GM21717 (cell line): ENCODE results near the gene AHRR.
"Not testable (repeated sequence)": the region's sequence is repeated elsewhere in the genome, so short reads cannot be mapped to it uniquely, and the experiment has no call there.

ENCODE experiments used
- ATAC-seq: cut with Tn5 transposase; IDR thresholded peaks from one replicate; pipeline ENCODE4 v1.9.1; 2021; ENCODE audit warnings: mild to moderate bottlenecking, moderate library complexity; ENCODE audit not compliant: unreplicated experiment

AHRR gene

DNA sequence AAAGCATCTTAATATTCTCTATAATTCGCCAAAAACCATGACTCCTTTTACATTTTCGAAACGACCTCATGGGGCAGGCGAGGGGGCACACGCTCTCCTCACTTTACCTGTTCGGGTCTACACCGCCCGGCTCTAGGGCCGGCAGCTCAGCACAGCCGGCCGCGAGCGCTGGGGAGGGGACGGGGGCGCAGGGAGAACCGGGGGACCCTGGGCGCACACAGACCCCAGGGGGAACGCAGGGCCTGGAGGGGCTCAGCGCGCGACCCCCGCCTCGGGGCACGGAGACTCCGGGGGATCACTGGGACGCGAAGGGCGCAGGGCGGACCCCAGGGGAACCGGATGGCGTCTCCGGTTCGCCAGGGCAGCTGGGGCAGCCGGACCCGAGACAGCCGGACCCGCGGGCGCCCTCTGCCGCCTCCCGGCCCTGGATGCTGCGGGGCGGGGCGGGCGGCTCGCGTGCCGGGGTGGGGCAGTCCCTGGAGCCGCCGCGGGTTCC, at the start of gene AHRR:
TSS of gene AHRR (plus strand) at position 485 of the 496 bp plus-strand sequence. CDS start 22,189 bp downstream, outside the sequence.
- peak; percentile 39 for ATAC-seq

DNA sequence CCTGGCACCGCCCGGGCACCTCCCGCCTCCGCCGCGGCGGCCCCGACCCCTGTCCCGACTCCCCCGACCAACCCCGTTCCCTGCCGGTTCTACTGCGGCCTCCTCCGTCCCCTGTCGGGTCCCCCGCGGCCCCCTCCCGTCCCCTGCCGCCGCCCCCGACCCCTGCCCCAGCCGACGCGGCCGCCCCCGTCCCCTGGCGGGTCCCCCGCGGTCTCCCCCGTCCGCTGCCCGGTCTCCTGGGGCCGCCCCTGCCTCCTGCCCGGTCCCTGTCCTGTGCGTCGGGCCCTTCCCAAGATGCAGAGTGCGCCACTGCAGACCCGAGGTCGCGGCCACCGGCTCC, 49.7 kb upstream of the AHRR start:
- not testable (repeated sequence) for ATAC-seq

DNA sequence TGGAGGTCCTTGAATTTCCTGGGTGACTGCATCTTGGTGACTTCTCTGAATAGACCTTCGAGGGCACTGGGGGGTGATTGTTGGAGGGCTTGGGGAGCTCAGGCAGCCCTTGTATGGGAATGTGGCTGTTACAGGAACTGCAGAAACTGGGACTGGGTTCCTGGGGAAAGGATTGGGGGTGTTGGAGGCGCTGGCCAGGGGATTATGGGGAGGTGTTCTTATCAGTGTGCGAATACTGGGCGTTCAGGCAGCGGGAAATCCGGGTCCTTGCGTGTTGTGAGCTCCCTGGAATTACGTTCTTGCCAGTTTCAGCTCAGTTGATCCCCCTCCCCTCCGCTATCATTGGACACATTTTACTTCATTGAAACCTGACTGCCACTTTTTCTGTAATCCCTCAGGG, 48.4 kb upstream of the AHRR start:
- not testable (repeated sequence) for ATAC-seq

DNA sequence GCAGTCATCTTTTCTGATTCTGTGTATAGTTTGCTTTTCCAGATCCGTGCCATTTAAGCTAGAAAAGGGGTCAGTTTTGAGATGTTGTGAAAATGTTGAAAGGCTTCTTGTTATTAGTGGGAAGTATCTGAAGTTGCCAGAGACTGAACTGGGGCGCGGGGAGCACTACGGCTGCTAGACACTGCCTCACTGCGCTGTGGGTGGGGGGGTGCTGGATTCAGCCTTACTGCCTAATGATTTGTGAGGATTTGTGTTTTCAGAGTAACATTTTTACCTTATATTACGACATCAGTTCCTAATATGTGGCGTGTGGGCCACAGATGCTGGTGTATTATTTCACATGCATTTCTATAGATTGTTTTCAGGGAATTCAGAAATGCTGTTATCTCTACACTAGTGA, 48.0 kb upstream of the AHRR start:
- ATAC-seq = not testable (repeated sequence)

DNA sequence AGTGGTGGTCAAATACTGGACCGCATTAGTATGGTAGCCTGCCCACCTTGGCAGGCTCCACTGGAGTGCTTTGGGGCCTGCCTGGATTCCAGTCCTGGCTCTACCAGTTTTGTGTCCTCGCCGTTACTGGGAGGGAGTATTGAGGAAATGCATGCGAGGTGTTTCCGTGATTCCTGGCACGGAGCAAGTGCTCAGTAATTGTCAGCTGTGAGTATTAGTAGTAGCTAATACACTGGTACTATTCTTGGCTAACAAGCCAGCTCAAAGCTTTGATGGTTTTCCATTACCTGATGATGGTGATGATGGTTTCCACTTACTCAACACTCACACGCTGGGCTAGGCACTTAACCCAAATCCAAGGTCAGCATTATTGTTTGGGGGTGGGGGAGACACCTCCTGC, 47.2 kb upstream of the AHRR start:
- not testable (repeated sequence) for ATAC-seq

DNA sequence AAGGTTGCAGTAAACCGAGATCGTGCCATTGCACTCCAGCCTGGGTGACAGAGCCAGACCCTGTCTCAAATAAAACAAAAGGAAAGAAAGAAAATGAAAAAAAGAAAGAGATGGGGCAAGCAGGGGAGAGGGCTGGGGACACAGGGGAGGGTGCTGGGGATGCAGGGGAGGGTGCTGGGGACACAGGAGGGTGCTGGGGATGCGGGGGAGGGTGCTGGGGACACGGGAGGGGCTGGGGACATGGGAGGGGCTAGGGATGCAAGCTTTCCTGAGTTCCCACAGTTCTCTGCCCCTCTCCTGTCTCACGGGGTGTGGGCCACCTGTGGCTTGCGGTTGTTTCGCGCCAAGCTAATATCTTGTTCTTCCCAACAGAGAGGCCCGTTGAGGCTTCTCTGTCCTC, 42.9 kb upstream of the AHRR start:
- no peak for ATAC-seq

DNA sequence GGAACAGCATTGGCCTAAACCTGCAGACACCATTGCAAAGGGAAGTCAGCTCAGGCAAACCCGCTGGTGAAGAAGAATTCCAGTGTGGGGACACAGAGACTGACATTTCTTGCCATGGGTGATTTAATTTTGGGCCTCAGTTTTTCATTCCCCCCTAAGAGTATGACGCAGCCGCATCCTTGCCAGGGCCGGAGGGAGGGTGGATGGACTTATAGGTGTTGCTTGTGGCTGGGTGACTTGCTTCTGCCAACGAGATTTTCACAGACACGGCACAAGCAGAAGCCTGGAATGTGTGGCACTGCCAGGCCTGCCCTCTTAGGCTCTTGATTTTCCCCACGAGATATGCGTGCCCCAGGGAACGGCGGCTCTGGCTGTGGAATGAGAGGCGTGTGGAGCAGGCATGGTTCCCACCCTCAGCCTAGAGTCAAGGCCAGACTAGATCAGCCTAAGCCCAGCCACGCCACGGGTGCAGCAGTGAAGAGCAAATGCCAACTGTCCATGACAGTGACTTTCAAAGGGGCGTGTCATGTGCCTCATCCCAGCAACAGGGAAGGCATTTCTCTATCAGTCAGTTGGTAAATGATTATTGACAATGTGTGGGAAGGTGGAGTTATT, 42.4 kb upstream of the AHRR start:
- ATAC-seq = not testable (repeated sequence)

DNA sequence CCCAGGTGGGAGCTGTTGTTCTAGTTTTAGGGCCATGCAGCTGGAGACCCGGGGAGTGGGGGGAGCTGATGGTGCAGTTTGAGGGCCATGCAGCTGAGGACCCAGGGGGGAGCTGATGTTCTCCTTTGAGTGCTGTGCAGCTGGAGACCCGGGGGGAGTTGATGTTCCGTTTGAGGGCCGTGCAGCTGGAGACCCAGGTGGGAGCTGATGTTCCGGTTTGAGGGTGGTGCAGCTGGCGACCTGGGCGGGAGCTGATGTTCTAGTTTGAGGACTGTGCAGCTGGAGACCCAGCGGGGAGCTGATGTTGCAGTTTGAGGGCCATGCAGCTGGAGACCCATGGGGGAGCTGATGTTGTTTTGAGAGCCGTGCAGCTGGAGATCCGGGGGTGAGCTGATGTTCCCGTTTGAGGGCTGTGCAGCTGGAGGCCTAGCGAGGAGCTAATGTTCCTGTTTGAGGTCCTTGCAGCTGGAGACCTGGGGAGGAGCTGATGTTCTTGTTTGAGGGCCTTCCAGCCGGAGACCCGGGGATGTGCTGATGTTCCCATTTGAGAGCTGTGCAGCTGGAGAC, 35.4 kb upstream of the AHRR start:
- no peak for ATAC-seq

DNA sequence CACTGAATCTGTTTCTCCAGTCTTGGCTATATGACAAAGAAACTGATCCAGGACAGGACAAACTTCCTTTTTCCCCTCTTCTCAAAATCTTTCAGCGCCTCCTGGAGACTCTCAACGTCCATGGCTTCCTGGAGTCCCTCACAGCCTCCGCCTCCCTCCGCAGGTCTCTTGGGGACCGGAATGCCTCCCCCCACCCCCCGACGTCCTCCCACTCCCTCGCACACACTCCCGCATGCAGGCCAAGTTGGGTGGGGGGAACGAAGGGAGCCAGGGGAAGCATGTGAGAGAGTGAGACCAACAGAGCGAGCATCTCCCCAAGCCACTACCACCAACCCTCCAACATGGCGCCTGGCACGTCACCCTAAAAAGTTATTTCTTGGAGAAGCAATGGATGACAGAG, 31.3 kb upstream of the AHRR start:
- not testable (repeated sequence) for ATAC-seq

DNA sequence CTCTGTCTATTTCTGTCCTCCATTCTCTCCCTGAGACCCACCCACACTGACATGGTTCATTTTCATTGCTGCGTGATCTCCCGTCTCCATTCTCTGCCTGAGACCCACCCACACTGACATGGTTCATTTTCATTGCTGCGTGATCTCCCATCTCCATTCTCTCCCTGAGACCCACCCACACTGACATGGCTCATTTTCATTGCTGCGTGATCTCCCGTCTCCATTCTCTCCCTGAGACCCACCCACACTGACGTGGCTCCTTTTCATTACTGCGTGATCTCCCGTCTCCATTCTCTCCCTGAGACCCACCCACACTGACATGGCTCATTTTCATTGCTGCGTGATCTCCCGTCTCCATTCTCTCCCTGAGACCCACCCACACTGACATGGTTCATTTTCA, 30.2 kb upstream of the AHRR start:
- ATAC-seq = not testable (repeated sequence)

DNA sequence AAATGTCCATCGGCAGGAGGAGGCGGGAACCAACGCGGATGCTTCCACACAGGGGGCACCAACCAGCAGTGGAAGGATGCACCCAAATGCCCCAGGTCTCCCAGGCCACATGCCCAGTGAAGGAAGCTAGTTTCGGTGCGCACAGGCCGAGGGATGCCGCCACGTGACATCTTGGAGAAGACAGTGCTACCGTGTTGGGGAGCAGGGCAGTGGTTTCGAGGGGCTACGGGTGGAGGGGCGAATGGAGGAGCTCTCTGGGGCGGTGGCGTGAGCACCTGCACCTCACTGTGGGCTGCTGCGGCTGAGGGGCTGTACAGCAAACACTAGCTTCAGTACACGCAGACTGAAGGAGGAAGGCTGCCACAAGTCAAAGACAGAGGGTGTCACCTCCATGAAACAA, 26.7 kb upstream of the AHRR start:
- ATAC-seq = not testable (repeated sequence)

DNA sequence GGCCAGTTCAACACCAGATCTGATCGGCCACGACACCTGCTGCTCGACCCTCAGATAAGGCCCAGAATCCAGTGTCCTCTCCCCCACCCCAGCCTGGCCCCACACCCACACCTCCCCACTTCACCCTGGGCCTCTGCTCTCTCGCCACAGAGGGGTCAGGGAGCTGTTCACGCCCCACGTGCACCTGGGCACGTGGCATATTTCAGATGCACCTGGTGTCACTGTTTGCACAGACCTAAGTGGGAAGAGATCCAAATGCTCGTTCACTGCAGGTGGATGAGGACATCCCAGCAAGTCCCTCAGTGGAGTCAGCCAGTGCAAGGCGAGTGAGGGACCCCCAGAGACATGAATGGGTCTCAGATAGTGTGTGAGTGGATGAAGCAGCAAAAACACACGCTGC, 25.3 kb upstream of the AHRR start:
- not testable (repeated sequence) for ATAC-seq

DNA sequence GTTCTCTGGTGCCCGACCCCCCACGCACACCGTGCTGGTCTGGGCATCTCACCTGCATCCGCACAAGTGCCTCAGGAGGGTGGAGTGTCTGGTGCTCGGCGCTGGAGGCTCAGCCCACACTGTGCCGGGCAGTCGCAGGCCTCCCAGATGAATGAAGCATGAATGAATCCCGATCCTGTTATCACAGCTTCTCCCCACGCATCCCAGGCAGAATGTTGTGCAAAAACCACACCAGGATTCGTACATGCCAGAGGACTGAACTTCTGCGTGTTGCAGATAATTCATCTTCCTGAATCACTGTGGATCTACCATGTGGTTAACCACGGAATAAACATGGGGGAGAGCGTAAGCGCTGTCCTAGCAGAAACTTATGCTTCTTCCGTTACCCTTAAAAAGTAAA, 24.6 kb upstream of the AHRR start:
- not testable (repeated sequence) for ATAC-seq

DNA sequence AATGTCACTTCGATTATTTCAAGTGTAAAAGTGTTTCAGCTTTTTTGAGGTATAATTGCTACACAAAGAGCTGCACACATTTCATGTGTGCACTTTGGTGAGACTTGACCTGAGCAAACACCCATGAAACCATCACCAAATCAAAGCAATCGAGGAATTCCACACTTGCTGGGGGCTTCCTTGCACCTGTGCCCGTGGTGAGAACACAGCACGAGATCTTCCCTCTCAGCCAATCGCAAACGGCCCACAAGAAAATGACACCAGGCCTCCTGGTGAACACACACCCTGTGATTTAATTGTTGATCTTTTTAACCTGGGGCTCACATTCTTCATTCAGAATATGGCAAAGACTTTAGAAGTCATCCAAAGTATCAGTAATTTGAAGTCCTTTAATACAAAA, 24.1 kb upstream of the AHRR start:
- not testable (repeated sequence) for ATAC-seq

DNA sequence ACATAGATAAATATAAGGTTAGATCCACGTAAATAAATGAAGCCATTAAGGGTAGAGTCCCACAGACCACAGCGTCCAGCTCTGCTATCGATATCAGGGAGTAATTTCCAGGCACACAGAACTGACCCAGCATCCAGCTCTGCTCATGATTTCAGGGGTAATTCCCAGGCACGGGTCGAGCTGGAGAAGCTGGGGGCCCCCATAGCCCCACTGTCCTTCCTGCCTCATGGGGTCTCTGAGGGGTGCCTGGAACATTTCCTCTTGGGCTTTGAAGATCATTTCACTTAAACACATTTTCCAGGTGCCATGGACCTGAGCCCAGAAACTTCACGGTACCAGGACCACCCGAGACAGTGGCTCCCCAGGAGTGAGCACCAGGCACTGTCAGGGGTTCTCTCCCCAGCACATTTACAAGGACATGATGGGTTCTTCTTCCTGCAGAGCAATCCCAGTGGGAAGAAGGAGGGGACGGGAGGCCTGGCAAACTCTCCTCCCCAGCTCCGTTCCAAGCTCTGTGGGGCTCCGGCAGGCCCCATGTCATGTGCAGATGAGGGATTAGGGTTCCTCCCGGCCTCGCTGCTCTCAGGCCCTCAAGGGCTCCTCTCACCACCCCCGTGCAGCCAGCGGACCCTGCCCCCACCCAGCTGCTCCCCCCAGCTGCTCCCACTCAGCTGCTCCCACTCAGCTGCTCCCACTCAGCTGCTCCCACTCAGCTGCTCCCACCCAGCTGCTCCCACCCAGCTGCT, 23.4 kb upstream of the AHRR start:
- ATAC-seq = not testable (repeated sequence)

DNA sequence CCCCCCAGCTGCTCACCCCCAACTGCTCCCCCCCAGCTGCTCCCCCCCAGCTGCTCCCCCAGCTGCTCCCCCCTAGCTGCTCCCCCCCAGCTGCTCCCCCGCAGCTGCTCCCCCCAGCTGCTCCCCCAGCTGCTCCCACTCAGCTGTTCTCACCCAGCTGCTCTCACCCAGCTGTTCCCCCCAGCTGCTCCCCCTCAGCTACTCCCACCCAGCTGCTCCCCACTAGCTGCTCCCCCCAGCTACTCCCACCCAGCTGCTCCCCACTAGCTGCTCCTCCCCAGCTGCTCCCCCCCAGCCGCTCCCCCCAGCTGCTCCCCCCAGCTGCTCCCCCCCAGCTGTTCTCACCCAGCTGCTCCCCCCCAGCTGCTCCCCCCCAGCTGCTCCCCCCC, 22.8 kb upstream of the AHRR start:
- ATAC-seq = no peak

DNA sequence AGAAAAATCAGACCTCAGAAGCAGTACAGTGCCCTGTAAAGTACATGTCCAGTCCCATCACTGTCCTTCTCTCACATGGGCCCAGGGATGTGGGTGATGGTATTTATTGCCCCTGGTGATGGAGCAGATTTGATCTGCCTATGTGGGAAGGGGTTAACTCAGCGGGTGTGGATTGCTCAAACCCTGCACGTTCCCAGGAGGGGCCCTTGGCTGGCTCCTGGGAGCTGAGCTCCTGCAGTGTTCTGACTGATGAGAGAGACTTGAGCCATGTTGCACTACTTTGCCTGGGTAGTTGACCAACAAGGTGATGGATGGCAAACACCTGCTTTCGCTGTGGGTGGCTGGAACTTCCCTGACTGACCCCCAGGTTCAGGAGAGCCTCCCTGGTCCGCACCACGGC, 21.6 kb upstream of the AHRR start:
- ATAC-seq = not testable (repeated sequence)

DNA sequence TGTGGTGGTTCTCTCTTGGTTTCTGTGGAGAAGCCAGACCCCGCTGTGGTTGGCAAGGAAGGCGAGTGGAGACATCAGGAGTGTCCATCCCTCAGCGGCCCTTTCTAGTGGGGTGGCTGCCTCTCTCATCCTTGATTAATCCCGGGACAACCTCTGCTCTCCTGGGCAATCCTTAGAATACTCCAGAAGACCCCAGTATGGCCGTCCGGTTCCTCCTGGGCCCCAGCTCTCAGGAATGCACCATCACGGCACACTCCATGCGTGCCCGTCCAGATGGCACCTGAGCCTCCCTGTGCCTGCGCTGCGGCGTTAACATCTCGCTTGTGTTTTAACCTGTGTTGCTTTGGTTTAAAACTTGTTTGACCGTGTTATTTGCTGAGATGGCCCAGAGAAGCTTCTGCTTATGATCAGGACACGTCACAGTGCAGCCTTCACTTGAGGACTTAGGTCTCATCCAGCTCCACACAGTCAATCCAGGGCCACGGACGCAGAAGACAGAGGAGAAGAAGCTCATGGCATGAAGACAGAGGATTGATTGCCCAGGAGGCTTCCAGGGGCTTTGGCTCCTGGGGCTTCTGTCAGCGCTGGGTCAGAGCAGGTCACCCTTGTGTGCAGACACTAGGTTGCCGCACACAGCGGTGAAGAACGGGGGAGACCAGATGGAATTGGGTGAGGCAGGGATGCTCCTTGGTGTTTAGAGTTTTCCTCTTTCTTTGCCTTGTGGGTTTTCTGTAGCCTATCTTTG, 20.7 kb upstream of the AHRR start:
- not testable (repeated sequence) for ATAC-seq

DNA sequence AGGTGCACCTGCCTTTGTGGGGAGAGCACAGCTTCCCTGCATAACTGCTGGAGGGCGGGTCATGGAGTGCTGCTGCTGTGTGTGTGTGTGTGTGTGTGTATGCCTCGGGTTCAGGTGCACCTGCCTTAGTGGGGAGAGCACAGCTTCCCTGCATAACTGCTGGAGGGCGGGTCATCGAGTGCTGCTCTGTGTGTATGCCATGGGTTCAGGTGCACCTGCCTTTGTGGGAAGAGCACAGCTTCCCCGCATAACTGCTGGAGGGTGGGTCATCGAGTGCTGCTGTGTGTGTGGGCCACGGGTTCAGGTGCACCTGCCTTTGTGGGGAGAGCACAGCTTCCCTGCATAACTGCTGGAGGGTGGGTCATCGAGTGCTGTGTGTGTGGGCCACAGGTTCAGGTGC, 19.1 kb upstream of the AHRR start:
- ATAC-seq = not testable (repeated sequence)

DNA sequence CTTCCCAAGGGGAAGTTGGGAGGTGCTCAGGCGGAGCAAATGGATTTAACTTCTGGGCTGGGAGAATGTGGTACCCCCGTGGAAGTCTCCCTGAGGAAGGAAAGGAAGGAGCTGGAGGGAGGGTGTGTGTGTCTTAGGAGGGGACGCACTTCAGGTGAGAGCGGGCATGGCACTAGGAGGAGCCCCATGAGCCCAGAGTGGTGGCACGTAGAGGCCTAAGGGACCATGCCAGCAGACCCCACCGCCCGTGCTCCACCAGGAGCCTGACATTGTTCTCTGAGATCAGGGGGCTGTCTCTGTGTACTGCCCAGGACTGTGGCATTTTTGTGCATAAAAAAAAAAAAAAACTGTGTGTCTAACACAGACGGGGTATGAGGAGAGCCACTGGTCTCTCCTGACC, 18.5 kb upstream of the AHRR start:
- ATAC-seq = no peak

DNA sequence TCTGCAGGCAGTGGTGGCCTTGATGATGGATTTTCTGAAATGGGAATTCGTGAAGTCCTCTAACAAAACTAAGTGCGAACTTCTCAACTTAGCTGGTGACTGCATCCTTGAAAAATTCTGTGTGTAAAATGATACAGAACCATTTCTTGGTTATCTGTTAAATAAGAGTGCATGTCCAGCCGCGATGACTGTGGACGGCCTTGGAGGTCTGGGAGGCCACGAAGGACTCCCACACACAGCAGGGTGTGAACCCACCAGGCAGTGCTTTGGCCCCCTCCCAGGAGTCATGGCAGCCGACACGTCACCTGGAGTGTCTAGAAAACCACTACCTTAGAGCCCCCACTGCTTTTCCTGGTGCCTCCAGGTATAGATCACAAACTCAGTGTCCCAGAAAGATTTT, 17.8 kb upstream of the AHRR start:
- ATAC-seq = not testable (repeated sequence)
